MM.1S (cell line): Measurements from ENCODE around the gene TOMM40L.

Experiments used
- CTCF ChIP-seq: fragments of 300-600 bp; sonication (generic); IDR thresholded peaks from 2 replicates; pipeline ENCODE4 v1.5.1; 2016; ENCODE audit warnings: antibody characterized with exemption, low read length, mixed read lengths
- EZH2 ChIP-seq: fragments of 300-600 bp; sonication (generic); optimal IDR thresholded peaks from 2 replicates; pipeline ENCODE3; 2017; ENCODE audit warnings: low read depth, mild to moderate bottlenecking, antibody characterized with exemption, low read length, mixed read lengths

- TF ChIP-seq CTCF (peak; percentile 27), EZH2 (no peak)
Observed at GRCh38 chr1:161229896-161230295, 4.0 kb downstream of the TOMM40L start.
